Uterus (tissue), 4 donors: ENCODE data around the gene TMEM272. TPM values are rescaled to one million over a fixed set of nuclear protein-coding genes. Genes with fewer than 3 reads are reported as not detected.
A peak's percentile ranks its signal among the peaks of the same experiment; 100 is the strongest.

ENCODE experiments used
- DNase-seq, 2 donors: peaks; one replicate each; pipeline ENCODE4 v3.0.0-alpha.2; 2019 to 2020
- H3K27ac ChIP-seq, 2 donors: fragments of 200-600 bp; sonication (generic); 1 replicate in 1 of 2; 2 replicates in 1 of 2; pipeline ENCODE4 v1.5.1; 2016 to 2018
- H3K27me3 ChIP-seq, 2 donors: fragments of 200-600 bp; sonication (generic); one replicate each; pipeline ENCODE4 v1.5.1; 2018 to 2019; ENCODE audit warnings: control low read depth in 1 of 2
- H3K36me3 ChIP-seq, 2 donors: fragments of 200-600 bp; sonication (generic); one replicate each; pipeline ENCODE4 v1.5.1; 2019; ENCODE audit warnings: control low read depth in 1 of 2
- H3K4me1 ChIP-seq, 2 donors: fragments of 200-600 bp; sonication (generic); one replicate each; pipeline ENCODE4 v1.5.1; 2018 to 2019; ENCODE audit warnings: control low read depth in 1 of 2
- H3K4me3 ChIP-seq, 2 donors: fragments of 200-600 bp; sonication (generic); 1 replicate in 1 of 2; 2 replicates in 1 of 2; pipeline ENCODE4 v1.5.1; 2018 to 2019; ENCODE audit warnings: mild to moderate bottlenecking in 1 of 2
- H3K9me3 ChIP-seq, 2 donors: fragments of 200-600 bp; sonication (generic); one replicate each; pipeline ENCODE4 v1.5.1; 2019; ENCODE audit warnings: control low read depth in 1 of 2
- POLR2A ChIP-seq, 2 donors: fragments of 450-650 bp; IDR thresholded peaks; one replicate each; pipeline ENCODE4 v1.6.1; 2016; ENCODE audit warnings: antibody characterized with exemption in 2 of 2, mild to moderate bottlenecking in 1 of 2, moderate library complexity in 1 of 2
- intact Hi-C: fragments of 100-400 bp; cut with DNase I; formaldehyde crosslinking; loops from one replicate; pipeline ENCODE4 v1.15.1; 2023; ENCODE audit warnings: low total_unique reads
- total RNA-seq, 4 donors: library from RNA; depleted of rRNA in 3 of 4; stranded (reverse); fragments of >200 nt in 3 of 4; gene quantifications; one replicate each; pipeline versions ENCODE4 v1.1.0 to v1.2.4, GENCODE V29; 2014 to 2023
- TF ChIP-seq, protein P1 (sequence below), 4 experiments: fragments of 200-600 bp in 2 of 4; fragments of 450-650 bp in 2 of 4; sonication (generic) in 2 of 4; IDR thresholded peaks; one replicate each; pipeline ENCODE4 v1.5.1; 2016 to 2019; ENCODE audit warnings: antibody characterized with exemption in 4 of 4, mild to moderate bottlenecking in 2 of 4, moderate library complexity in 1 of 4
- donor health status: DM: yes; HTN: yes; CAD: no.

The TMEM272 gene
- total RNA-seq, 4 donors from 2014 or later = 0.14 to 0.52 TPM; not detected in 2

- no peaks in the 10 kb centered on the region for H3K9me3 ChIP-seq
- no peaks in the 10 kb centered on the region for H3K27me3 ChIP-seq
- H3K36me3 ChIP-seq = no peaks in the 10 kb centered on the region
- no peak overlapping the region for H3K4me3 ChIP-seq
- no peak for DNase-seq
- H3K4me1 ChIP-seq = no peaks in the 10 kb centered on the region
- intact Hi-C loops = loop anchor here (10.0 kb wide), 1 partner anchor 311 kb away; the partner anchor contains the start of gene NEK5
- no peak for TF ChIP-seq POLR2A (IDR thresholded peaks at IDR 0.05)
- TF ChIP-seq, protein P1, sequence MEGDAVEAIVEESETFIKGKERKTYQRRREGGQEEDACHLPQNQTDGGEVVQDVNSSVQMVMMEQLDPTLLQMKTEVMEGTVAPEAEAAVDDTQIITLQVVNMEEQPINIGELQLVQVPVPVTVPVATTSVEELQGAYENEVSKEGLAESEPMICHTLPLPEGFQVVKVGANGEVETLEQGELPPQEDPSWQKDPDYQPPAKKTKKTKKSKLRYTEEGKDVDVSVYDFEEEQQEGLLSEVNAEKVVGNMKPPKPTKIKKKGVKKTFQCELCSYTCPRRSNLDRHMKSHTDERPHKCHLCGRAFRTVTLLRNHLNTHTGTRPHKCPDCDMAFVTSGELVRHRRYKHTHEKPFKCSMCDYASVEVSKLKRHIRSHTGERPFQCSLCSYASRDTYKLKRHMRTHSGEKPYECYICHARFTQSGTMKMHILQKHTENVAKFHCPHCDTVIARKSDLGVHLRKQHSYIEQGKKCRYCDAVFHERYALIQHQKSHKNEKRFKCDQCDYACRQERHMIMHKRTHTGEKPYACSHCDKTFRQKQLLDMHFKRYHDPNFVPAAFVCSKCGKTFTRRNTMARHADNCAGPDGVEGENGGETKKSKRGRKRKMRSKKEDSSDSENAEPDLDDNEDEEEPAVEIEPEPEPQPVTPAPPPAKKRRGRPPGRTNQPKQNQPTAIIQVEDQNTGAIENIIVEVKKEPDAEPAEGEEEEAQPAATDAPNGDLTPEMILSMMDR (IDR thresholded peaks at IDR 0.05) = no peak
- no peak overlapping the region for H3K27ac ChIP-seq
Measured at GRCh38 chr13:51814071-51814470, 30.9 kb downstream of the TMEM272 start.

DNA sequence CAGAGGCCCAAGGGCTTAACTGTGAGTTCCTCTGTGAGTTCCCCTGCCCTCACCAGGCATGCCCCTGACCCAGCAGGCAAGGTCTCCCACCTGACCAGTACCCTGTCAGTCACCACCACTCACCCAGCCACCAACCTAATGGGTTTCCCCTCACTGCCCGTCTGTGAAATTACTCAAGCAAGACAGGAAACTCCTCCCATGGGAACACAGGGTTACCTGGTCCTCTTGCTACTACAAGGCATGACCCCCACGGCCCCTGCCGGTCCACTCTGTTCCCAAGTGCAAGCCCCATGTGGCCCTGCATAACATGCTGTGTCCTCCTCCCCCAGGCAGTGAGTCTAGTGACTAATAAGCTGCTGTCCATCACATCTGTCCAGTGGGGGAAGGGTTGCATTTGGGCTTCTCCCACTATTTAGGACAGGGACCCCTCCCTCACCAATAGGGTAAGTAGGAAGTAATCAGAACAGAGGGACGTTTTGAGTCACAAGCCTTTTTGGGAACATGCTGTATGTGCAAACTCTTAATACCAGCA is 33.0 kb downstream of the TMEM272 start:
- H3K4me1 ChIP-seq = no peaks in the 10 kb centered on the region
- H3K9me3 ChIP-seq = no peaks in the 10 kb centered on the region
- no peak for DNase-seq
- no peaks in the 10 kb centered on the region for H3K36me3 ChIP-seq
- intact Hi-C loops = loop anchor here (10.0 kb wide), 1 partner anchor 313 kb away; the partner anchor contains the start of gene NEK5
- no peak overlapping the region for H3K27ac ChIP-seq
- no peak overlapping the region for H3K4me3 ChIP-seq
- TF ChIP-seq POLR2A (IDR thresholded peaks at IDR 0.05) = no peak
- TF ChIP-seq, protein P1 (IDR thresholded peaks at IDR 0.05) = no peak
- H3K27me3 ChIP-seq = no peaks in the 10 kb centered on the region

DNA sequence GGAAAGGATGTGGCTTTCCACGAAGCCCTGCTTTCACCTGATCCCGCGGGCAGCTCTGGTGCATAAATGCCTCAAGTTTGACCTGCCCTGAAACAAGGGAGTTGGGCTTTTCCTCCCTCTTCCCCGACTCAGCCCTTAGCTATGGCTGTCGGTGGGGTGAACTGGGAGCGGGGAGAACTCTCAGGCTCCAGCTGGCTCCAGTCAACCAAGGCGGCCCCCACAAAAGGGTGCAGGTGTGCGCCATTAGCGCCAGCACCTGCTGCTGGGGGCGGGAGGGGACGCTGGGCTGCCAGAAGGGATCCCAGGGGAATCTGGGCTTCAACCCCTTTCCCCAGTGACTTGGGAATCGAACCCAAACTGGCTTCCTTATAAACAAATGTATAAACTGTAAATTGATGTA is 33.9 kb downstream of the TMEM272 start:
- Histone ChIP-seq H3K27me3 (no peaks in the 10 kb centered on the region), H3K4me3 (no peak overlapping the region), H3K9me3 (no peaks in the 10 kb centered on the region), H3K36me3 (no peaks in the 10 kb centered on the region), H3K27ac (peak overlapping the region in 1 of 2 donors; percentile 37), H3K4me1 (no peaks in the 10 kb centered on the region)
- intact Hi-C loops = loop anchor here (10.0 kb wide), 1 partner anchor 314 kb away; the partner anchor contains the start of gene NEK5
- DNase-seq = no peak
- TF ChIP-seq POLR2A (IDR thresholded peaks at IDR 0.05) = no peak
- TF ChIP-seq, protein P1 (IDR thresholded peaks at IDR 0.05) = no peak

DNA sequence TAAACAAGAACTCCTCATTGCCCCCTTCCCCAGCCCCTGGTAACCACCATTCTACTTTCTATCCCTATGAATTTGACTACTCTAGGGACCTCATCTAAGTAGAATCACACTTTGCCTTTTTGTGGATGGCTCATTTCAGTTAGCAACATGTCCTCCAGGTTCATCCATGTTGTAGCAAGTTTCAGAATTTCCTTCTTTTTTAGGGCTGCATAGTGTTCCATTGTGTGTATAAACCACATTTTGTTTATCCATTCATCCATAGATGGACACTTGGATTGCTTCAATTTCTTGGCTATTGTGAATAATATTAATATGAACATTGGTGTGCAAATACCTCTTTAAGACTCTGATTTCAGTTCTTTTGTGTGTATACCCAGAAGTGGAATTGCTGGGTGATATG is 36.2 kb downstream of the TMEM272 start:
- Histone ChIP-seq H3K36me3 (no peaks in the 10 kb centered on the region), H3K9me3 (no peaks in the 10 kb centered on the region), H3K27me3 (no peaks in the 10 kb centered on the region), H3K27ac (no peak overlapping the region), H3K4me1 (no peaks in the 10 kb centered on the region), H3K4me3 (no peak overlapping the region)
- no peak for TF ChIP-seq POLR2A (IDR thresholded peaks at IDR 0.05)
- TF ChIP-seq, protein P1 (IDR thresholded peaks at IDR 0.05) = no peak
- no peak for DNase-seq
- intact Hi-C loops = loop anchor here (10.0 kb wide), 1 partner anchor 354 kb away; the partner anchor contains the start of gene INTS6

GRCh38 chr13:51807041-51807440 is 37.9 kb downstream of the TMEM272 start:
- H3K27ac ChIP-seq = no peak overlapping the region
- H3K27me3 ChIP-seq = no peaks in the 10 kb centered on the region
- H3K4me1 ChIP-seq = peaks cover 4 to 10% of the 10 kb centered on the region in 2 donors
- no peaks in the 10 kb centered on the region for H3K36me3 ChIP-seq
- DNase-seq = no peak
- TF ChIP-seq POLR2A (IDR thresholded peaks at IDR 0.05) = no peak
- TF ChIP-seq, protein P1 (IDR thresholded peaks at IDR 0.05) = no peak
- no peak overlapping the region for H3K4me3 ChIP-seq
- H3K9me3 ChIP-seq = no peaks in the 10 kb centered on the region
- intact Hi-C loops = loop anchor here (10.0 kb wide), 1 partner anchor 352 kb away; the partner anchor contains the start of gene INTS6
